K562 (cell line): ENCODE measurements around the gene CCNQ.

Source experiments
- ARHGAP35 ChIP-seq: fragments of 450-650 bp; IDR thresholded peaks from 2 replicates; pipeline ENCODE4 v1.6.1; 2018; ENCODE audit not compliant: partially characterized antibody
- CBX3 ChIP-seq, 2 experiments: IDR thresholded peaks; 1 replicate in 1 of 2; 2 replicates in 1 of 2; pipeline ENCODE4 v1.6.1; 2012; ENCODE audit warnings: inconsistent platforms in 2 of 2, low read length in 2 of 2, borderline replicate concordance in 1 of 2, control low read depth in 1 of 2
- CHD1 ChIP-seq: fragments of 200-600 bp; sonication (generic); IDR thresholded peaks from one replicate; pipeline ENCODE4 v1.6.1; 2012; ENCODE audit warnings: mild to moderate bottlenecking, moderate library complexity, low read length, inconsistent platforms
- FOXA1 ChIP-seq: fragments of 450-650 bp; IDR thresholded peaks from 2 replicates; pipeline ENCODE4 v1.6.1; 2016; ENCODE audit warnings: mild to moderate bottlenecking, borderline replicate concordance
- KDM4B ChIP-seq, 2 experiments: fragments of 450-650 bp in 1 of 2; sonication (generic) in 1 of 2; IDR thresholded peaks; 2 replicates each; pipeline ENCODE4 v1.6.1; 2016 to 2017; ENCODE audit warnings: borderline replicate concordance in 2 of 2, antibody characterized with exemption in 1 of 2, low read depth in 1 of 2, mild to moderate bottlenecking in 1 of 2
- PBX2 ChIP-seq, 2 experiments: IDR thresholded peaks in 1 of 2; conservative IDR thresholded peaks in 1 of 2; 2 replicates each; pipeline ENCODE4 v1.6.1; 2016; ENCODE audit warnings: low read depth in 2 of 2, mild to moderate bottlenecking in 1 of 2, missing compliant biosample characterization in 1 of 2, missing genetic modification characterization in 1 of 2, moderate library complexity in 1 of 2
- POLR2AphosphoS2 ChIP-seq: IDR thresholded peaks from 2 replicates; pipeline ENCODE4 v1.6.1; 2012; ENCODE audit warnings: low read length, improper control_type of control experiment
- POLR2AphosphoS5 ChIP-seq: IDR thresholded peaks from 2 replicates; pipeline ENCODE4 v1.6.1; 2011; ENCODE audit warnings: mild to moderate bottlenecking, low read depth, low read length, moderate library complexity; ENCODE audit not compliant: control insufficient read depth, insufficient read depth
- RBM14 ChIP-seq: fragments of 200-400 bp; formaldehyde crosslinking; IDR thresholded peaks from 2 replicates; pipeline ENCODE4 v1.6.1; 2018; ENCODE audit warnings: low read depth, mild to moderate bottlenecking, low read length, moderate library complexity, borderline replicate concordance; ENCODE audit not compliant: insufficient read depth
- ZNF76 ChIP-seq: fragments of 250-450 bp; sonication (Bioruptor Pico); IDR thresholded peaks from 2 replicates; pipeline ENCODE4 v1.4.0; 2020; ENCODE audit warnings: mild to moderate bottlenecking, moderate library complexity, borderline replicate concordance
- ZZZ3 ChIP-seq: fragments of 450-650 bp; IDR thresholded peaks from 2 replicates; pipeline ENCODE4 v1.6.1; 2016; ENCODE audit warnings: antibody characterized with exemption, mild to moderate bottlenecking, moderate library complexity
- TF ChIP-seq, protein P1 (sequence below), 3 experiments: IDR thresholded peaks in 2 of 3; conservative IDR thresholded peaks in 1 of 3; 2 replicates each; pipeline ENCODE4 v1.5.1; 2011 to 2012; ENCODE audit warnings: low read length in 3 of 3, mild to moderate bottlenecking in 3 of 3, control low read depth in 2 of 3, improper control_type of control experiment in 1 of 3, inconsistent platforms in 1 of 3, low read depth in 1 of 3, mixed read lengths in 1 of 3, moderate library complexity in 1 of 3; ENCODE audit not compliant: insufficient read depth in 2 of 3
- TF ChIP-seq, protein P2 (sequence below): fragments of 250-450 bp; sonication (Bioruptor Pico); IDR thresholded peaks from 2 replicates; pipeline ENCODE4 v1.8.0; 2021; ENCODE audit warnings: mild to moderate bottlenecking, moderate library complexity

DNA sequence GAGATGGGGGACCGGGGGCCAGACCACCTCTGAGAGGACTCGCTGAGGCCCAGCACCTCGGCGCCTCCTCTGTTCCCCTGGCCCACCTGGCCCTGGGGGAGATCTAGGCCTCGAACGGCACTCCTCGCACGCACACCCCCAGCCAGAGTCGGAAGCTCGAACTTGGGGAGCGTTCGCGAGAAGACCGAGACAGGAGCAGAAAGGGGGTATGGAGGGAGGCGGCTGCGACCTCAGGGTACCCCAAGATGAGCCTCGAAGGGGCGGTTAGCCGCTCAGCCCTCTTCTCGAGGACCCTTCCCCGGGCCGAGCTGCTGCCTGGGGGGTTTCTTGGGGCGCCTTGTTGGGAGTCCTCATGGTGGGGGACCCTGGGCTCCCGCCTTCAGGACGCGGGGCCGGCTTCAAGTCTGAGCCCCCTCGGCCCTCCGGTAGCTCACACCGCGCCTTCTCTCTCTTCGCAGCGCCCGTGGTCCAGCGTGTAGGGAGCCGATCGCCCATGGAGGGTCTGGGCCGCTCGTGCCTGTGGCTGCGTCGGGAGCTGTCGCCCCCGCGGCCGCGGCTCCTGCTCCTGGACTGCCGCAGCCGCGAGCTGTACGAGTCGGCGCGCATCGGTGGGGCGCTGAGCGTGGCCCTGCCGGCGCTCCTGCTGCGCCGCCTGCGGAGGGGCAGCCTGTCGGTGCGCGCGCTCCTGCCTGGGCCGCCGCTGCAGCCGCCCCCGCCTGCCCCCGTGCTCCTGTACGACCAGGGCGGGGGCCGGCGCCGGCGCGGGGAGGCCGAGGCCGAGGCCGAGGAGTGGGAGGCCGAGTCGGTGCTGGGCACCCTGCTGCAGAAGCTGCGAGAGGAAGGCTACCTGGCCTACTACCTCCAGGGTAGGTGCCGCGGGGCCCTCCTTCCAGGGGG is 48.8 kb upstream of the CCNQ start:
- no peak for TF ChIP-seq ZNF76 (CRISPR knock-in tag)
- TF ChIP-seq, protein P1, sequence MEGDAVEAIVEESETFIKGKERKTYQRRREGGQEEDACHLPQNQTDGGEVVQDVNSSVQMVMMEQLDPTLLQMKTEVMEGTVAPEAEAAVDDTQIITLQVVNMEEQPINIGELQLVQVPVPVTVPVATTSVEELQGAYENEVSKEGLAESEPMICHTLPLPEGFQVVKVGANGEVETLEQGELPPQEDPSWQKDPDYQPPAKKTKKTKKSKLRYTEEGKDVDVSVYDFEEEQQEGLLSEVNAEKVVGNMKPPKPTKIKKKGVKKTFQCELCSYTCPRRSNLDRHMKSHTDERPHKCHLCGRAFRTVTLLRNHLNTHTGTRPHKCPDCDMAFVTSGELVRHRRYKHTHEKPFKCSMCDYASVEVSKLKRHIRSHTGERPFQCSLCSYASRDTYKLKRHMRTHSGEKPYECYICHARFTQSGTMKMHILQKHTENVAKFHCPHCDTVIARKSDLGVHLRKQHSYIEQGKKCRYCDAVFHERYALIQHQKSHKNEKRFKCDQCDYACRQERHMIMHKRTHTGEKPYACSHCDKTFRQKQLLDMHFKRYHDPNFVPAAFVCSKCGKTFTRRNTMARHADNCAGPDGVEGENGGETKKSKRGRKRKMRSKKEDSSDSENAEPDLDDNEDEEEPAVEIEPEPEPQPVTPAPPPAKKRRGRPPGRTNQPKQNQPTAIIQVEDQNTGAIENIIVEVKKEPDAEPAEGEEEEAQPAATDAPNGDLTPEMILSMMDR (IDR thresholded peaks at IDR 0.05 in 2 of 3, conservative IDR thresholded peaks at IDR 0.05 in 1 of 3; ENCODE audit: insufficient read depth in 2 of 3, low read depth in 1 of 3, low read length in 3 of 3) = no peak
- TF ChIP-seq, protein P2, sequence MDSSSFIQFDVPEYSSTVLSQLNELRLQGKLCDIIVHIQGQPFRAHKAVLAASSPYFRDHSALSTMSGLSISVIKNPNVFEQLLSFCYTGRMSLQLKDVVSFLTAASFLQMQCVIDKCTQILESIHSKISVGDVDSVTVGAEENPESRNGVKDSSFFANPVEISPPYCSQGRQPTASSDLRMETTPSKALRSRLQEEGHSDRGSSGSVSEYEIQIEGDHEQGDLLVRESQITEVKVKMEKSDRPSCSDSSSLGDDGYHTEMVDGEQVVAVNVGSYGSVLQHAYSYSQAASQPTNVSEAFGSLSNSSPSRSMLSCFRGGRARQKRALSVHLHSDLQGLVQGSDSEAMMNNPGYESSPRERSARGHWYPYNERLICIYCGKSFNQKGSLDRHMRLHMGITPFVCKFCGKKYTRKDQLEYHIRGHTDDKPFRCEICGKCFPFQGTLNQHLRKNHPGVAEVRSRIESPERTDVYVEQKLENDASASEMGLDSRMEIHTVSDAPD = no peak
- TF ChIP-seq KDM4B (IDR thresholded peaks at IDR 0.05; ENCODE audit: borderline replicate concordance in 2 of 2, low read depth in 1 of 2) = no peak
- no peak for TF ChIP-seq ARHGAP35
- no peak for TF ChIP-seq POLR2AphosphoS2
- no peak for TF ChIP-seq RBM14
- TF ChIP-seq CHD1 = no peak
- no peak for TF ChIP-seq POLR2AphosphoS5
- TF ChIP-seq ZZZ3 = no peak
- TF ChIP-seq CBX3 (IDR thresholded peaks at IDR 0.05; ENCODE audit: borderline replicate concordance in 1 of 2, low read length in 2 of 2) = no peak
- TF ChIP-seq PBX2 (CRISPR knock-in tag; IDR thresholded peaks at IDR 0.05; ENCODE audit: low read depth) = no peak
- TF ChIP-seq PBX2 (tag; conservative IDR thresholded peaks at IDR 0.05; ENCODE audit: low read depth) = no peak
- TF ChIP-seq FOXA1 = no peak
